Loucy (cell line): Measurements from ENCODE around the gene TOR4A.

Experiments used
- EZH2phosphoT487 ChIP-seq: fragments of 200-600 bp; IDR thresholded peaks from 2 replicates; pipeline ENCODE4 v1.6.1; 2018; ENCODE audit warnings: antibody characterized with exemption, mild to moderate bottlenecking, moderate library complexity, borderline replicate concordance
- TF ChIP-seq, protein P1 (sequence below): fragments of 200-600 bp; sonication (generic); conservative IDR thresholded peaks from 2 replicates; pipeline ENCODE4 v1.5.1; 2014; ENCODE audit warnings: mild to moderate bottlenecking, antibody characterized with exemption, low read length

DNA sequence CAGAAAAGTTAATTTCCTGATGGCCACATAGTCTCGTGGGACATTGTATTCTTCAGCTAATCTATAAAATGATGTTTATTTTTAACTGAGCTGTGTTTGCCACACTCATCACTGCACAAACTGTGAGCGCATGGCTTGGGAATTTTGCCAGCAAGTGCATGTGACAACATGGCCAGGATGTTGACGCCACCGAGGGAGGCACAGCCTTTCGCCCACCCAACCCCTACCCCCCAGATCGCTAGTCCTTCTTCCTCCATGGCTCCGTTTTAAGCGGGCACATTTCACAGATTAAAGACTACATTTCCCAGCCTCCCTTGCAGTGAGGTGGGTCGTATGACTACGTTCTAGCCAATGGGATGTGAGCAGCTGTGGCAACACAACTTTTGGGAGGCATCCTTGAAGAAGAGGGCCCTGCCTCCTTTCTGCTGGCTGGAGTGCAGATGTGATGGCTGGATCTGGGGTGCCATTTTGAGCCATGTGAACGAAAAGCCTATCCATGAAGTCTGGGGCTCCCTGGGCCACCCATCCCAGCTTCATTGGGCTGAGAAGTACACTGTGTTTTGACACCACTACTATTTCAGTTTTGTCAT is 16.7 kb downstream of the TOR4A start:
- TF ChIP-seq, protein P1, sequence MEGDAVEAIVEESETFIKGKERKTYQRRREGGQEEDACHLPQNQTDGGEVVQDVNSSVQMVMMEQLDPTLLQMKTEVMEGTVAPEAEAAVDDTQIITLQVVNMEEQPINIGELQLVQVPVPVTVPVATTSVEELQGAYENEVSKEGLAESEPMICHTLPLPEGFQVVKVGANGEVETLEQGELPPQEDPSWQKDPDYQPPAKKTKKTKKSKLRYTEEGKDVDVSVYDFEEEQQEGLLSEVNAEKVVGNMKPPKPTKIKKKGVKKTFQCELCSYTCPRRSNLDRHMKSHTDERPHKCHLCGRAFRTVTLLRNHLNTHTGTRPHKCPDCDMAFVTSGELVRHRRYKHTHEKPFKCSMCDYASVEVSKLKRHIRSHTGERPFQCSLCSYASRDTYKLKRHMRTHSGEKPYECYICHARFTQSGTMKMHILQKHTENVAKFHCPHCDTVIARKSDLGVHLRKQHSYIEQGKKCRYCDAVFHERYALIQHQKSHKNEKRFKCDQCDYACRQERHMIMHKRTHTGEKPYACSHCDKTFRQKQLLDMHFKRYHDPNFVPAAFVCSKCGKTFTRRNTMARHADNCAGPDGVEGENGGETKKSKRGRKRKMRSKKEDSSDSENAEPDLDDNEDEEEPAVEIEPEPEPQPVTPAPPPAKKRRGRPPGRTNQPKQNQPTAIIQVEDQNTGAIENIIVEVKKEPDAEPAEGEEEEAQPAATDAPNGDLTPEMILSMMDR: no peak
- no peak for TF ChIP-seq EZH2phosphoT487
